MM.1S (cell line): ENCODE measurements around the gene KRTAP12-3.
"Not testable (repeated sequence)": the region's sequence is repeated elsewhere in the genome, so short reads cannot be mapped to it uniquely, and the experiment has no call there.

Source experiments
- DNase-seq: peaks from one replicate; pipeline ENCODE4 v3.0.0-alpha.2; 2015
- H2AFZ ChIP-seq: fragments of 300-600 bp; sonication (generic); 2 replicates; pipeline ENCODE4 v1.6.0; 2016; ENCODE audit warnings: antibody characterized with exemption, low read length
- H3F3A ChIP-seq: fragments of 300-600 bp; sonication (generic); 2 replicates; pipeline ENCODE4 v1.6.1; 2016; ENCODE audit warnings: mild to moderate bottlenecking, antibody characterized with exemption, low read length, moderate library complexity, mixed read lengths; ENCODE audit not compliant: insufficient read depth
- H3K27ac ChIP-seq: fragments of 300-600 bp; sonication (generic); 2 replicates; pipeline ENCODE4 v1.5.1; 2016; ENCODE audit warnings: mild to moderate bottlenecking, low read length
- H3K27me3 ChIP-seq: fragments of 300-600 bp; sonication (generic); replicated peaks from 2 replicates; pipeline ENCODE4 v1.6.0; 2016; ENCODE audit warnings: low read length; ENCODE audit not compliant: insufficient read depth
- H3K36me3 ChIP-seq: fragments of 300-600 bp; sonication (generic); replicated peaks from 2 replicates; pipeline ENCODE4 v1.6.1; 2016; ENCODE audit warnings: mild to moderate bottlenecking, low read length, mixed read lengths; ENCODE audit not compliant: insufficient read depth
- H3K4me1 ChIP-seq: fragments of 300-600 bp; sonication (generic); 2 replicates; pipeline ENCODE4 v1.6.1; 2016; ENCODE audit warnings: low read length, mixed read lengths
- H3K4me2 ChIP-seq: fragments of 300-600 bp; sonication (generic); 2 replicates; pipeline ENCODE4 v1.6.0; 2016; ENCODE audit warnings: low read depth, low read length
- H3K4me3 ChIP-seq: fragments of 300-600 bp; sonication (generic); 2 replicates; pipeline ENCODE4 v1.5.1; 2016; ENCODE audit warnings: low read length, mixed read lengths
- H3K79me2 ChIP-seq: fragments of 300-600 bp; sonication (generic); 2 replicates; pipeline ENCODE4 v1.6.1; 2016; ENCODE audit warnings: mixed run types, low read length, mixed read lengths
- H3K9ac ChIP-seq: fragments of 300-600 bp; sonication (generic); 2 replicates; pipeline ENCODE4 v1.6.1; 2016; ENCODE audit warnings: low read length, mixed read lengths
- H3K9me2 ChIP-seq: fragments of 300-600 bp; sonication (generic); replicated peaks from 2 replicates; pipeline ENCODE4 v1.6.1; 2016; ENCODE audit warnings: mild to moderate bottlenecking, low read length, mixed read lengths; ENCODE audit not compliant: insufficient read depth
- H3K9me3 ChIP-seq: fragments of 300-600 bp; sonication (generic); replicated peaks from 2 replicates; pipeline ENCODE4 v1.6.1; 2016; ENCODE audit warnings: mild to moderate bottlenecking, low read length, mixed read lengths; ENCODE audit not compliant: insufficient read depth
- H4K20me1 ChIP-seq: fragments of 300-600 bp; sonication (generic); 2 replicates; pipeline ENCODE4 v1.6.1; 2016; ENCODE audit warnings: mild to moderate bottlenecking, low read length, moderate library complexity, mixed read lengths; ENCODE audit not compliant: insufficient read depth
- CTCF ChIP-seq: fragments of 300-600 bp; sonication (generic); IDR thresholded peaks from 2 replicates; pipeline ENCODE4 v1.5.1; 2016; ENCODE audit warnings: antibody characterized with exemption, low read length, mixed read lengths
- EZH2 ChIP-seq: fragments of 300-600 bp; sonication (generic); optimal IDR thresholded peaks from 2 replicates; pipeline ENCODE3; 2017; ENCODE audit warnings: low read depth, mild to moderate bottlenecking, antibody characterized with exemption, low read length, mixed read lengths
- EZH2phosphoT487 ChIP-seq: fragments of 300-600 bp; sonication (generic); IDR thresholded peaks from 2 replicates; pipeline ENCODE4 v1.6.1; 2018; ENCODE audit warnings: antibody characterized with exemption, low read length

KRTAP12-3 gene

GRCh38 chr21:44694776-44695175 lies 37.0 kb downstream of the KRTAP12-3 start:
- no peak for TF ChIP-seq CTCF
- no peak for TF ChIP-seq EZH2
- TF ChIP-seq EZH2phosphoT487: no peak
- peaks cover 98% of the 10 kb centered on the region for H3K27me3 ChIP-seq
- no peaks in the 10 kb centered on the region for H3K36me3 ChIP-seq
- H2AFZ ChIP-seq: no peak overlapping the region
- H3K9ac ChIP-seq: no peak overlapping the region
- H3K79me2 ChIP-seq: no peaks in the 10 kb centered on the region
- H4K20me1 ChIP-seq: no peaks in the 10 kb centered on the region
- no peaks in the 10 kb centered on the region for H3K9me3 ChIP-seq
- no peak overlapping the region for H3K4me2 ChIP-seq
- H3F3A ChIP-seq: no peaks in the 10 kb centered on the region
- H3K9me2 ChIP-seq: no peaks in the 10 kb centered on the region
- DNase-seq: no peak
- no peak overlapping the region for H3K4me3 ChIP-seq
- no peaks in the 10 kb centered on the region for H3K4me1 ChIP-seq
- H3K27ac ChIP-seq: no peak overlapping the region

GRCh38 chr21:44695184-44695583 lies 37.5 kb downstream of the KRTAP12-3 start:
- Histone ChIP-seq H3K9me3 (no peaks in the 10 kb centered on the region), H3K4me3 (no peak overlapping the region), H4K20me1 (no peaks in the 10 kb centered on the region), H2AFZ (no peak overlapping the region), H3K9ac (no peak overlapping the region), H3K9me2 (no peaks in the 10 kb centered on the region), H3K4me1 (no peaks in the 10 kb centered on the region), H3K27me3 (peaks cover 98% of the 10 kb centered on the region), H3K4me2 (no peak overlapping the region), H3K27ac (no peak overlapping the region), H3F3A (no peaks in the 10 kb centered on the region), H3K36me3 (no peaks in the 10 kb centered on the region), H3K79me2 (no peaks in the 10 kb centered on the region)
- TF ChIP-seq EZH2 (no peak), CTCF (no peak), EZH2phosphoT487 (no peak)
- no peak for DNase-seq

GRCh38 chr21:44695641-44696040 lies 37.9 kb downstream of the KRTAP12-3 start:
- Histone ChIP-seq H3K9me2 (no peaks in the 10 kb centered on the region), H2AFZ (no peak overlapping the region), H3K4me3 (no peak overlapping the region), H3K4me1 (no peaks in the 10 kb centered on the region), H3K9me3 (no peaks in the 10 kb centered on the region), H3F3A (no peaks in the 10 kb centered on the region), H3K9ac (no peak overlapping the region), H3K27ac (no peak overlapping the region), H3K4me2 (no peak overlapping the region), H4K20me1 (no peaks in the 10 kb centered on the region), H3K79me2 (no peaks in the 10 kb centered on the region), H3K27me3 (peaks cover 98% of the 10 kb centered on the region), H3K36me3 (no peaks in the 10 kb centered on the region)
- no peak for TF ChIP-seq EZH2phosphoT487
- TF ChIP-seq EZH2: no peak
- no peak for TF ChIP-seq CTCF
- no peak for DNase-seq

GRCh38 chr21:44696572-44696971 lies 38.8 kb downstream of the KRTAP12-3 start:
- H3K4me2 ChIP-seq: no peak overlapping the region
- H3K36me3 ChIP-seq: no peaks in the 10 kb centered on the region
- no peaks in the 10 kb centered on the region for H4K20me1 ChIP-seq
- DNase-seq: no peak
- H3K9me2 ChIP-seq: no peaks in the 10 kb centered on the region
- H3K9ac ChIP-seq: no peak overlapping the region
- H2AFZ ChIP-seq: no peak overlapping the region
- no peaks in the 10 kb centered on the region for H3K9me3 ChIP-seq
- no peak overlapping the region for H3K27ac ChIP-seq
- H3K4me3 ChIP-seq: no peak overlapping the region
- H3K79me2 ChIP-seq: no peaks in the 10 kb centered on the region
- peaks cover 98% of the 10 kb centered on the region for H3K27me3 ChIP-seq
- TF ChIP-seq EZH2phosphoT487 (no peak), CTCF (no peak), EZH2 (no peak)
- H3F3A ChIP-seq: no peaks in the 10 kb centered on the region
- no peaks in the 10 kb centered on the region for H3K4me1 ChIP-seq

- H3K27me3 ChIP-seq: peaks cover 98% of the 10 kb centered on the region
- DNase-seq, H3K27ac ChIP-seq, H3K9me2 ChIP-seq, H2AFZ ChIP-seq, H3K9me3 ChIP-seq, H3K4me3 ChIP-seq, H3K4me2 ChIP-seq, H4K20me1 ChIP-seq, H3K79me2 ChIP-seq, H3K36me3 ChIP-seq, H3K4me1 ChIP-seq, H3F3A ChIP-seq, H3K9ac ChIP-seq: not testable (repeated sequence)
Measured at GRCh38 chr21:44697172-44697810, 39.6 kb downstream of the KRTAP12-3 start, which contains the start of gene KRTAP10-12. KRTAP10-12 (plus strand) TSS chr21:44697172; CDS start chr21:44697202, 30 bp downstream.
